Lower leg skin (tissue), 3 donors: ENCODE results near the gene MAJIN.

Experiments used
- POLR2A ChIP-seq, 2 donors: fragments of 450-650 bp; IDR thresholded peaks; one replicate each; pipeline ENCODE4 v1.6.1; 2016 to 2017; ENCODE audit warnings: antibody characterized with exemption in 2 of 2, mild to moderate bottlenecking in 1 of 2, moderate library complexity in 1 of 2
- TF ChIP-seq, protein P1 (sequence below), 3 donors: fragments of 450-650 bp; IDR thresholded peaks; one replicate each; pipeline ENCODE4 v1.5.1; 2016; ENCODE audit warnings: antibody characterized with exemption in 3 of 3, mild to moderate bottlenecking in 3 of 3, moderate library complexity in 2 of 3

DNA sequence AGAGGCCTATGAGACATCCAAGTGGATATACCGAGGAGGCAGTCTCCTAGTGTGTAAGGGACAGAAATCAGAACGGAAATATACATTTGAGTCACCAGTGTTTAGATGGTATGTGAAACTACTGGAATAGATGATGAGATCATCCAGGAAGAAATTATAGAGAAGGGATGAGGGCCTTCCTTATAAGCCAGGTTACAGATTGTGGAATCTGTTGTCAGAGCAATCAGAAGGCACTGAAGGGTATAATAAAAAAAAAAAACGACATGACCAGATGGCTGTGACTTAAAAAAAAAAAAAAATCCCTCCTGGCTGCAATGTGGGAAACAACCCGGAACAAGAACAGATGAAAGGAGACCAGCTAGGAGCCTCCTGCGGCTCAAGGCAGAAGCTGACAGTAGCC is 2.7 kb downstream of the MAJIN start:
- TF ChIP-seq, protein P1, sequence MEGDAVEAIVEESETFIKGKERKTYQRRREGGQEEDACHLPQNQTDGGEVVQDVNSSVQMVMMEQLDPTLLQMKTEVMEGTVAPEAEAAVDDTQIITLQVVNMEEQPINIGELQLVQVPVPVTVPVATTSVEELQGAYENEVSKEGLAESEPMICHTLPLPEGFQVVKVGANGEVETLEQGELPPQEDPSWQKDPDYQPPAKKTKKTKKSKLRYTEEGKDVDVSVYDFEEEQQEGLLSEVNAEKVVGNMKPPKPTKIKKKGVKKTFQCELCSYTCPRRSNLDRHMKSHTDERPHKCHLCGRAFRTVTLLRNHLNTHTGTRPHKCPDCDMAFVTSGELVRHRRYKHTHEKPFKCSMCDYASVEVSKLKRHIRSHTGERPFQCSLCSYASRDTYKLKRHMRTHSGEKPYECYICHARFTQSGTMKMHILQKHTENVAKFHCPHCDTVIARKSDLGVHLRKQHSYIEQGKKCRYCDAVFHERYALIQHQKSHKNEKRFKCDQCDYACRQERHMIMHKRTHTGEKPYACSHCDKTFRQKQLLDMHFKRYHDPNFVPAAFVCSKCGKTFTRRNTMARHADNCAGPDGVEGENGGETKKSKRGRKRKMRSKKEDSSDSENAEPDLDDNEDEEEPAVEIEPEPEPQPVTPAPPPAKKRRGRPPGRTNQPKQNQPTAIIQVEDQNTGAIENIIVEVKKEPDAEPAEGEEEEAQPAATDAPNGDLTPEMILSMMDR (IDR thresholded peaks at IDR 0.05), result no peak
- no peak for TF ChIP-seq POLR2A (IDR thresholded peaks at IDR 0.05)
